K562 (cell line): ENCODE measurements around the gene AMIGO1. TPM values are rescaled to one million over a fixed set of nuclear protein-coding genes. Genes with fewer than 3 reads are reported as not detected.

ENCODE experiments used
- ASH1L ChIP-seq: fragments of 450-650 bp; IDR thresholded peaks from 2 replicates; pipeline ENCODE4 v1.6.1; 2018; ENCODE audit warnings: borderline replicate concordance, mild to moderate bottlenecking, low read depth; ENCODE audit not compliant: partially characterized antibody
- ATF4 ChIP-seq: fragments of 450-650 bp; formaldehyde crosslinking; IDR thresholded peaks from 2 replicates; pipeline ENCODE4 v1.4.0; 2022; ENCODE audit warnings: mild to moderate bottlenecking, moderate library complexity
- CAMTA2 ChIP-seq: fragments of 250-450 bp; sonication (Bioruptor Pico); conservative IDR thresholded peaks from 2 replicates; pipeline ENCODE4 v1.5.1; 2022
- E2F1 ChIP-seq: sonication (generic); formaldehyde crosslinking; IDR thresholded peaks from 2 replicates; pipeline ENCODE4 v1.8.1; 2023; ENCODE audit warnings: mild to moderate bottlenecking, missing genetic modification reagents, moderate library complexity
- E2F3 ChIP-seq: fragments of 250-450 bp; sonication (Bioruptor Pico); IDR thresholded peaks from 2 replicates; pipeline ENCODE4 v1.4.0; 2020; ENCODE audit warnings: mild to moderate bottlenecking
- FOXO4 ChIP-seq: fragments of 450-650 bp; formaldehyde crosslinking; IDR thresholded peaks from 2 replicates; pipeline ENCODE4 v1.4.0; 2020; ENCODE audit warnings: mild to moderate bottlenecking, moderate library complexity
- HMG20B ChIP-seq: fragments of 250-450 bp; sonication (Bioruptor Pico); IDR thresholded peaks from 2 replicates; pipeline ENCODE4 v1.5.0; 2021; ENCODE audit warnings: mild to moderate bottlenecking
- HNRNPL ChIP-seq: fragments of 200-400 bp; formaldehyde crosslinking; IDR thresholded peaks from 2 replicates; pipeline ENCODE4 v1.6.1; 2017; ENCODE audit warnings: low read depth, mild to moderate bottlenecking, low read length
- HNRNPUL1 ChIP-seq: fragments of 200-400 bp; formaldehyde crosslinking; IDR thresholded peaks from 2 replicates; pipeline ENCODE4 v1.6.1; 2017; ENCODE audit warnings: low read length
- IRF2 ChIP-seq: sonication (generic); formaldehyde crosslinking; IDR thresholded peaks from 2 replicates; pipeline ENCODE4 v1.8.1; 2022; ENCODE audit warnings: mild to moderate bottlenecking, missing genetic modification reagents
- KAT2B ChIP-seq: IDR thresholded peaks from one replicate; pipeline ENCODE4 v1.6.1; 2012; ENCODE audit warnings: low read depth, mild to moderate bottlenecking, control low read depth, inconsistent platforms, low read length, moderate library complexity
- KDM1A ChIP-seq, 2 experiments: fragments of 450-650 bp; IDR thresholded peaks; 2 replicates each; pipeline ENCODE4 v1.6.1; 2016; ENCODE audit warnings: mild to moderate bottlenecking in 2 of 2
- KHSRP ChIP-seq: fragments of 450-650 bp; IDR thresholded peaks from 2 replicates; pipeline ENCODE4 v1.6.1; 2017
- KLF13 ChIP-seq: fragments of 450-650 bp; IDR thresholded peaks from 2 replicates; pipeline ENCODE4 v1.6.1; 2016; ENCODE audit warnings: missing genetic modification characterization, low read depth, mild to moderate bottlenecking, missing compliant biosample characterization, moderate library complexity, borderline replicate concordance
- NBN ChIP-seq: fragments of 450-650 bp; IDR thresholded peaks from 2 replicates; pipeline ENCODE4 v1.6.1; 2016; ENCODE audit warnings: low read depth, mild to moderate bottlenecking
- NFE2L1 ChIP-seq: fragments of 450-650 bp; IDR thresholded peaks from 2 replicates; pipeline ENCODE4 v1.6.1; 2016; ENCODE audit warnings: missing genetic modification characterization, low read depth, mild to moderate bottlenecking, missing compliant biosample characterization, moderate library complexity, borderline replicate concordance
- POLR2AphosphoS5 ChIP-seq: IDR thresholded peaks from 2 replicates; pipeline ENCODE4 v1.6.1; 2011; ENCODE audit warnings: mild to moderate bottlenecking, low read depth, low read length, moderate library complexity; ENCODE audit not compliant: control insufficient read depth, insufficient read depth
- PRMT5 ChIP-seq: sonication (generic); formaldehyde crosslinking; IDR thresholded peaks from 2 replicates; pipeline ENCODE4 v1.5.0; 2020; ENCODE audit warnings: missing genetic modification reagents
- RUNX1 ChIP-seq: sonication (generic); IDR thresholded peaks from 2 replicates; pipeline ENCODE4 v1.6.1; 2016; ENCODE audit warnings: antibody characterized with exemption, low read depth
- SMARCE1 ChIP-seq: fragments of 450-650 bp; IDR thresholded peaks from 2 replicates; pipeline ENCODE4 v1.7.1; 2016; ENCODE audit warnings: mild to moderate bottlenecking
- SMC3 ChIP-seq: conservative IDR thresholded peaks from 2 replicates; pipeline ENCODE4 v1.6.1; 2011; ENCODE audit warnings: low read depth, low read length, improper control_type of control experiment; ENCODE audit not compliant: insufficient read depth
- SUPT5H ChIP-seq: fragments of 450-650 bp; IDR thresholded peaks from 2 replicates; pipeline ENCODE4 v1.6.1; 2016
- THRB ChIP-seq: fragments of 450-650 bp; formaldehyde crosslinking; conservative IDR thresholded peaks from 2 replicates; pipeline ENCODE4 v1.4.0; 2022; ENCODE audit warnings: mild to moderate bottlenecking, missing genetic modification characterization
- TRIM28 ChIP-seq: fragments of 450-650 bp; IDR thresholded peaks from 2 replicates; pipeline ENCODE4 v1.6.1; 2017
- ZFX ChIP-seq: sonication (generic); formaldehyde crosslinking; IDR thresholded peaks from 2 replicates; pipeline ENCODE4 v1.8.0; 2022; ENCODE audit warnings: mild to moderate bottlenecking, missing genetic modification reagents, moderate library complexity
- ZNF408 ChIP-seq: fragments of 250-450 bp; sonication (Bioruptor Pico); IDR thresholded peaks from 2 replicates; pipeline ENCODE4 v1.4.0; 2020; ENCODE audit warnings: low read depth, mild to moderate bottlenecking, moderate library complexity
- polyA plus RNA-seq, 8 experiments: library from polyadenylated mRNA; depleted of rRNA in 4 of 8; stranded (reverse) in 5 of 8; unstranded in 3 of 8; fragments of >200 nt; fragmentation: Nextera tagmentation in 2 of 8; fragmentation: Illumina TruSeq in 1 of 8; extraction: Ambion mirVana in 2 of 8; extraction: Trizol in 1 of 8; gene quantifications; 2 replicates each; pipeline versions ENCODE4 v1.2.1 to v1.2.3, GENCODE V29; 2011 to 2014; ENCODE audit warnings: inconsistent platforms in 1 of 8, missing spikeins in 1 of 8
- total RNA-seq, 7 experiments: library from RNA; depleted of rRNA in 6 of 7; stranded (reverse); fragments of >200 nt in 6 of 7; fragmentation: Illumina TruSeq in 2 of 7; extraction: Trizol in 2 of 7; gene quantifications; 2 replicates each; pipeline versions ENCODE4 v1.2.1 to v1.2.3, GENCODE V29; 2011 to 2021; ENCODE audit warnings: low replicate concordance in 1 of 7

AMIGO1 gene
- total and polyA plus RNA-seq, 9 of the 15 experiments (the other 6 are each of a cell fraction or from before 2014, with no cell fraction given): 0.24 to 1.0 (median 0.54) TPM

- TF ChIP-seq THRB: peak; percentile 48; the same call in 1 of the 2 replicates
- no peak for TF ChIP-seq IRF2 (CRISPR knock-in tag)
- TF ChIP-seq ASH1L: peak; percentile 68
- no peak for TF ChIP-seq E2F1
- no peak for TF ChIP-seq KDM1A (IDR thresholded peaks at IDR 0.05)
- no peak for TF ChIP-seq HNRNPUL1
- TF ChIP-seq ATF4 (CRISPR knock-in tag): no peak
- no peak for TF ChIP-seq CAMTA2
- peak; percentile 83 for TF ChIP-seq SUPT5H
- TF ChIP-seq ZNF408 (CRISPR knock-in tag): no peak
- TF ChIP-seq TRIM28: no peak; the same call in 1 of the 2 replicates
- TF ChIP-seq PRMT5: no peak
- peak; percentile 74 for TF ChIP-seq POLR2AphosphoS5
- no peak for TF ChIP-seq NFE2L1 (tag)
- TF ChIP-seq KAT2B: no peak
- 0 out of 2 replicates have a peak, but pooled peaks have one; percentile 50 for TF ChIP-seq E2F3
- peak; percentile 87 for TF ChIP-seq KLF13 (tag)
- TF ChIP-seq SMARCE1: no peak; the same call in 1 of the 2 replicates
- TF ChIP-seq ZFX (CRISPR knock-in tag): peak; percentile 79
- TF ChIP-seq SMC3: peak; percentile 65
- no peak for TF ChIP-seq HNRNPL
- no peak for TF ChIP-seq KHSRP
- TF ChIP-seq FOXO4 (CRISPR knock-in tag): 0 out of 2 replicates have a peak, but pooled peaks have one; percentile 62
- TF ChIP-seq RUNX1: 0 out of 2 replicates have a peak, but pooled peaks have one; percentile 58
- TF ChIP-seq HMG20B (CRISPR knock-in tag): no peak
- 0 out of 2 replicates have a peak, but pooled peaks have one; percentile 62 for TF ChIP-seq NBN
Observed at GRCh38 chr1:109493805-109494539, 15.6 kb downstream of the AMIGO1 start, which contains the start of gene CYB561D1 (continued).
